ENCODE results near the gene TNK2. TPM values are rescaled to one million over a fixed set of nuclear protein-coding genes. Genes with fewer than 3 reads are reported as not detected.

Gene TNK2
- total and polyA plus RNA-seq, 2 donors (not counting 1 experiment from before 2014, with no cell fraction given) = 131 to 198 TPM

- Mint-ChIP-seq H3K4me1 (no peaks in the 10 kb centered on the region), H3K27me3 (no peaks in the 10 kb centered on the region), H3K27ac (no peak overlapping the region), H3K4me3 (no peak overlapping the region), H3K9me3 (ENCODE audit: insufficient read depth) (no peaks in the 10 kb centered on the region)
- Histone ChIP-seq H3K4me1 (ENCODE audit: control insufficient read depth in 2 of 2, insufficient read depth in 2 of 2, low read length in 2 of 2) (no peaks in the 10 kb centered on the region), H3K4me2 (replicated peaks; ENCODE audit: low read depth, low read length, poor library complexity, severe bottlenecking) (no peak overlapping the region), H3K27ac (ENCODE audit: low read length in 2 of 2) (no peak overlapping the region), H3K9ac (ENCODE audit: low read length) (no peak overlapping the region), H2AFZ (ENCODE audit: insufficient read depth, low read depth, low read length, poor library complexity, severe bottlenecking) (no peak overlapping the region), H3K4me3 (ENCODE audit: control extremely low read depth in 1 of 5, extremely low read depth in 1 of 5, insufficient read depth in 1 of 5, low read depth in 2 of 5, low read length in 4 of 5) (no peak overlapping the region), H3K36me3 (replicated peaks in 1 of 2; ENCODE audit: control extremely low read depth in 1 of 2, control insufficient read depth in 1 of 2, extremely low read depth in 1 of 2, insufficient read depth in 2 of 2, low read length in 1 of 2) (no peaks in the 10 kb centered on the region), H3K9me3 (ENCODE audit: control extremely low read depth in 1 of 3, control insufficient read depth in 2 of 3, insufficient read depth in 1 of 3, low read length in 2 of 3) (no peaks in the 10 kb centered on the region), H4K20me1 (ENCODE audit: control insufficient read depth, insufficient read depth, low read length, poor library complexity, severe bottlenecking) (no peaks in the 10 kb centered on the region), H3K79me2 (ENCODE audit: control insufficient read depth, insufficient read depth, low read length) (no peaks in the 10 kb centered on the region), H3K27me3 (replicated peaks in 1 of 4; ENCODE audit: control extremely low read depth in 1 of 4, control insufficient read depth in 3 of 4, insufficient read depth in 4 of 4, low read length in 3 of 4) (no peaks in the 10 kb centered on the region)
- POLR2A ChIA-PET = no interaction called here
- DNase-seq (no peak), ATAC-seq (ENCODE audit: low read depth) (no peak)
- CTCF ChIA-PET = interaction anchor here (0.6 to 1.5 kb wide), 4 partner anchors 24 to 71 kb away, joined by 3 to 6 read pairs (median 4); no protein-coding TSS in a partner anchor
- TF ChIP-seq CTCF (IDR thresholded peaks at IDR 0.05) = no peak
- no peak for TF ChIP-seq EZH2 (IDR thresholded peaks at IDR 0.05; ENCODE audit: borderline replicate concordance, insufficient read depth, low read depth, low read length, poor library complexity, severe bottlenecking)
- 94% methylated on average over 13 of the region's 13 CpGs for WGBS (ENCODE audit: insufficient coverage)
- intact Hi-C loops (cut with micrococcal nuclease) = no loop called here
Measured at GRCh38 chr3:195921334-195921791, 13.0 kb upstream of the TNK2 start.

- Mint-ChIP-seq H3K27ac (no peak overlapping the region), H3K4me3 (no peak overlapping the region), H3K9me3 (ENCODE audit: insufficient read depth) (no peaks in the 10 kb centered on the region), H3K4me1 (peaks cover 8% of the 10 kb centered on the region), H3K27me3 (peaks cover 3% of the 10 kb centered on the region)
- TF ChIP-seq EZH2 (IDR thresholded peaks at IDR 0.05; ENCODE audit: borderline replicate concordance, insufficient read depth, low read depth, low read length, poor library complexity, severe bottlenecking) = no peak
- TF ChIP-seq CTCF (IDR thresholded peaks at IDR 0.05) = no peak
- CTCF ChIA-PET = interaction anchor here (1.5 to 2.3 kb wide), 4 partner anchors 11 to 58 kb away, joined by 4 to 8 read pairs (median 6); no protein-coding TSS in a partner anchor
- Histone ChIP-seq H3K79me2 (ENCODE audit: control insufficient read depth, insufficient read depth, low read length) (no peaks in the 10 kb centered on the region), H3K4me3 (ENCODE audit: control extremely low read depth in 1 of 5, extremely low read depth in 1 of 5, insufficient read depth in 1 of 5, low read depth in 2 of 5, low read length in 4 of 5) (no peak overlapping the region), H3K9ac (ENCODE audit: low read length) (no peak overlapping the region), H3K9me3 (ENCODE audit: control extremely low read depth in 1 of 3, control insufficient read depth in 2 of 3, insufficient read depth in 1 of 3, low read length in 2 of 3) (no peaks in the 10 kb centered on the region), H3K36me3 (replicated peaks in 1 of 2; ENCODE audit: control extremely low read depth in 1 of 2, control insufficient read depth in 1 of 2, extremely low read depth in 1 of 2, insufficient read depth in 2 of 2, low read length in 1 of 2) (no peaks in the 10 kb centered on the region), H3K27ac (ENCODE audit: low read length in 2 of 2) (no peak overlapping the region), H2AFZ (ENCODE audit: insufficient read depth, low read depth, low read length, poor library complexity, severe bottlenecking) (no peak overlapping the region), H4K20me1 (ENCODE audit: control insufficient read depth, insufficient read depth, low read length, poor library complexity, severe bottlenecking) (no peaks in the 10 kb centered on the region), H3K4me1 (ENCODE audit: control insufficient read depth in 2 of 2, insufficient read depth in 2 of 2, low read length in 2 of 2) (peaks cover 4 to 9% of the 10 kb centered on the region in 2 donors), H3K4me2 (replicated peaks; ENCODE audit: low read depth, low read length, poor library complexity, severe bottlenecking) (no peak overlapping the region), H3K27me3 (replicated peaks in 1 of 4; ENCODE audit: control extremely low read depth in 1 of 4, control insufficient read depth in 3 of 4, insufficient read depth in 4 of 4, low read length in 3 of 4) (no peaks in the 10 kb centered on the region)
- POLR2A ChIA-PET = no interaction called here
- 99% methylated on average over 10 of the region's 14 CpGs for WGBS (ENCODE audit: insufficient coverage)
- DNase-seq (no peak), ATAC-seq (ENCODE audit: low read depth) (no peak)
- intact Hi-C loops (cut with micrococcal nuclease) = no loop called here
Measured at GRCh38 chr3:195918176-195918575, 9.8 kb upstream of the TNK2 start.
